HUES6 (cell line): ENCODE results near the gene AKT1.
"Not testable (repeated sequence)": the region's sequence is repeated elsewhere in the genome, so short reads cannot be mapped to it uniquely, and the experiment has no call there.

ENCODE experiments used
- H3K27ac ChIP-seq: 2 replicates; pipeline ENCODE4 v1.7.0; 2013; ENCODE audit warnings: low read depth, mild to moderate bottlenecking, low read length, inconsistent platforms
- H3K27me3 ChIP-seq: 2 replicates; pipeline ENCODE4 v1.6.1; 2013; ENCODE audit warnings: low read length; ENCODE audit not compliant: control insufficient read depth, insufficient read depth
- H3K36me3 ChIP-seq: 2 replicates; pipeline ENCODE4 v1.6.1; 2013; ENCODE audit warnings: low read length; ENCODE audit not compliant: control insufficient read depth, insufficient read depth
- H3K4me1 ChIP-seq: 2 replicates; pipeline ENCODE4 v1.6.1; 2013; ENCODE audit warnings: low read length; ENCODE audit not compliant: control insufficient read depth, insufficient read depth
- H3K4me3 ChIP-seq: 2 replicates; pipeline ENCODE4 v1.5.1; 2013; ENCODE audit warnings: low read depth, low read length
- H3K9ac ChIP-seq: one replicate; pipeline ENCODE4 v1.6.1; 2013; ENCODE audit warnings: mild to moderate bottlenecking, low read length
- H3K9me3 ChIP-seq: 2 replicates; pipeline ENCODE4 v1.6.1; 2013; ENCODE audit warnings: low read depth, low read length; ENCODE audit not compliant: control insufficient read depth, insufficient read depth

Gene AKT1

GRCh38 chr14:104731320-104732294, 63.9 kb downstream of the AKT1 start:
- H3K4me3 ChIP-seq = no peak overlapping the region
- peaks cover 8% of the 10 kb centered on the region; the same call in 1 of the 2 replicates for H3K27me3 ChIP-seq
- H3K36me3 ChIP-seq = no peaks in the 10 kb centered on the region
- H3K9ac ChIP-seq = no peak overlapping the region
- no peaks in the 10 kb centered on the region for H3K9me3 ChIP-seq
- H3K4me1 ChIP-seq = peaks cover 4% of the 10 kb centered on the region; the same call in 1 of the 2 replicates
- H3K27ac ChIP-seq = no peak overlapping the region

GRCh38 chr14:104730487-104730886, 65.1 kb downstream of the AKT1 start:
- Histone ChIP-seq H3K4me3 (no peak overlapping the region), H3K27me3 (peaks cover 8% of the 10 kb centered on the region; the same call in 1 of the 2 replicates), H3K9me3 (no peaks in the 10 kb centered on the region), H3K27ac (no peak overlapping the region), H3K9ac (no peak overlapping the region), H3K4me1 (no peaks in the 10 kb centered on the region; the same call in 1 of the 2 replicates), H3K36me3 (no peaks in the 10 kb centered on the region)

- Histone ChIP-seq H3K9me3 (no peaks in the 10 kb centered on the region), H3K4me1 (peaks cover 5% of the 10 kb centered on the region), H3K27me3 (peaks cover 10% of the 10 kb centered on the region; the same call in 1 of the 2 replicates), H3K4me3 (no peak overlapping the region), H3K36me3 (no peaks in the 10 kb centered on the region), H3K9ac (no peak overlapping the region), H3K27ac (no peak overlapping the region)
Measured at GRCh38 chr14:104729835-104730181, 65.7 kb downstream of the AKT1 start.

- H3K4me1 ChIP-seq, H3K36me3 ChIP-seq, H3K9me3 ChIP-seq, H3K4me3 ChIP-seq, H3K9ac ChIP-seq, H3K27ac ChIP-seq: not testable (repeated sequence)
- H3K27me3 ChIP-seq = peaks cover 13% of the 10 kb centered on the region; the same call in 1 of the 2 replicates
Measured at GRCh38 chr14:104729176-104729834, 66.2 kb downstream of the AKT1 start.

- Histone ChIP-seq H3K27ac (no peak overlapping the region), H3K4me3 (no peak overlapping the region), H3K27me3 (peaks cover 10% of the 10 kb centered on the region; the same call in 1 of the 2 replicates), H3K9ac (no peak overlapping the region), H3K9me3 (no peaks in the 10 kb centered on the region), H3K36me3 (no peaks in the 10 kb centered on the region), H3K4me1 (peaks cover 9% of the 10 kb centered on the region)
Measured at GRCh38 chr14:104728631-104729030, 66.9 kb downstream of the AKT1 start.

- Histone ChIP-seq H3K27ac (no peak overlapping the region), H3K4me1 (peaks cover 15% of the 10 kb centered on the region), H3K4me3 (no peak overlapping the region), H3K9ac (no peak overlapping the region), H3K36me3 (no peaks in the 10 kb centered on the region), H3K9me3 (no peaks in the 10 kb centered on the region), H3K27me3 (peaks cover 10% of the 10 kb centered on the region; the same call in 1 of the 2 replicates)
Measured at GRCh38 chr14:104726600-104727451, 68.7 kb downstream of the AKT1 start.

GRCh38 chr14:104725772-104726548, 69.6 kb downstream of the AKT1 start:
- Histone ChIP-seq H3K9ac (no peak overlapping the region), H3K27ac (no peak overlapping the region)

GRCh38 chr14:104724981-104725771, 70.4 kb downstream of the AKT1 start:
- Histone ChIP-seq H3K27me3 (peaks cover 10% of the 10 kb centered on the region; the same call in 1 of the 2 replicates), H3K4me1 (peaks cover 15% of the 10 kb centered on the region), H3K9ac (peak overlapping the region; percentile 15), H3K9me3 (no peaks in the 10 kb centered on the region), H3K27ac (no peak overlapping the region), H3K4me3 (peak overlapping the region; percentile 88), H3K36me3 (peaks cover 3% of the 10 kb centered on the region)

More at GRCh38 chr14:104725772-104726548, 69.6 kb downstream of the AKT1 start:
- Histone ChIP-seq H3K4me1 (peaks cover 15% of the 10 kb centered on the region), H3K4me3 (no peak overlapping the region; the same call in 1 of the 2 replicates), H3K9me3 (no peaks in the 10 kb centered on the region), H3K27me3 (peaks cover 10% of the 10 kb centered on the region; the same call in 1 of the 2 replicates), H3K36me3 (no peaks in the 10 kb centered on the region)

- peak overlapping the region; percentile 53 for H3K9ac ChIP-seq
- peaks cover 8% of the 10 kb centered on the region for H3K36me3 ChIP-seq
- no peak overlapping the region for H3K27ac ChIP-seq
- peaks cover 15% of the 10 kb centered on the region for H3K4me1 ChIP-seq
- H3K27me3 ChIP-seq = peaks cover 10% of the 10 kb centered on the region; the same call in 1 of the 2 replicates
- no peaks in the 10 kb centered on the region for H3K9me3 ChIP-seq
- H3K4me3 ChIP-seq = peak overlapping the region; percentile 88
Measured at GRCh38 chr14:104724407-104724980, 71.1 kb downstream of the AKT1 start.
